ENCODE results near the gene TRIM68. TPM values are rescaled to one million over a fixed set of nuclear protein-coding genes. Genes with fewer than 3 reads are reported as not detected.

The TRIM68 gene
- total RNA-seq, 2 experiments from 2014 or later, result 17.7 to 21.4 TPM

DNA sequence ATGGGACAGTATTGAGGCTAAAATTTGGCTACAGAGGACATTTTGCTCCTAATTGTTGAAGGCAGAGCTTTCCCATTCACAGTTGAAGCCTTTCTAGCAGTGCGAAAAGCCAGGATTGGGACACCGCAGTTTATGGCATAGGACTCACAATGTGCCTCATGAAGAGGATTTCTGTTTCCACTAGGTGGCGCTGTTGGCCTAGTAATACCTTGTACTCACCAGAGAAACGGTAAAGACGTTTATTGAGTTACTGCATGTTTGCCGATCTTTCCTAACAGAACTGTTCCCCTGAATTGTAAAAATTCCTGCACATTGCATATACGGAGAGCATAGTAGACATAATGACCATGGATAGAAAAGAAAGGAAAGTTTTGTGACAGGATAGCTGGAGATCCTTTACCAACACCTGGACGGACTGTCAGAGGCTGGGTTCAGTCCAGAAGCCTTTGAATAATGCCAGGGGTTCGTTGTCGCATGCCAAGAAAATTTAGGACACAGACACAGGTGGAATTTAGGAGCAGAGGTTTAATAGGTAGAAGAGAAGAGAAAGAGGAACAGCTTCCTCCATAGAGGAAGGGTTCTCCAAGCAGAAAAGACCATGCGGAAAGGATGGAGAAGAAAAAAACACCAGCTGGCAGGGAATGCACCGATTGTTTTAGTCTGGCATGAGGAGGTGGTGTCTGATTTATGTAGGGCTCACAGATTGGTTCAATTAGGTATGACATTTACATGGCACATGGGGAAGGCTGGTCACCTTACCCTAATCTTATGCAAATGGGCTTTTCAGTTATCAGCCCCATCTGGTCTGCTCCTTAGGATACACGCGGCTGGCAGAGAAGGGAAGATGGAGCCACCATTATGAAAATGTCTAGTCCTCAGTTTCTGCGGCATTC lies 18.4 kb upstream of the TRIM68 start:
- no peak for DNase-seq
- Mint-ChIP-seq H3K9me3 (peaks cover 4% of the 10 kb centered on the region), H3K36me3 (peaks cover 2% of the 10 kb centered on the region), H3K4me3 (no peak overlapping the region), H3K27ac (no peak overlapping the region), H3K27me3 (peaks cover 34% of the 10 kb centered on the region), H3K4me1 (no peaks in the 10 kb centered on the region)
- POLR2A ChIA-PET, result no interaction called here
- ATAC-seq (ENCODE audit: low read depth), result peak; percentile 61

DNA sequence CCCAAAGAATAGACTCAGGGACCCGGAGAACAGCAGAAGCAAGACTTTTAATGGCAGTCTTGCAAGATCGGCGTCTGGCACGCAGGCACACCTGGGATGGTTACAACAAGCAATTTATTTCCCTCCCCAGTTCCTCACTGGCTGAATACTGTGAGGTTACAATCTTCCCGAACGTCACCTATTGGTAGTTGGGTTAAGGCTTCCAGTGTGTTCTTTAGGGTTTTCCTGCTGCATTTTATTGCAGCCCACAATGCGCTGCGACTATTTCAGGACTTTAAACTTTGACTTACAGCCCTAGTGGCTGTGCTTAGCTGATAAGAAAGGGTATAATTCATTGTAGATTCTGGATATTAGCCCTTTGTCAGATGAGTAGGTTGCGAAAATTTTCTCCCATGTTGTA lies 11.5 kb upstream of the TRIM68 start:
- Mint-ChIP-seq H3K36me3 (no peaks in the 10 kb centered on the region), H3K27me3 (peaks cover 7% of the 10 kb centered on the region), H3K9me3 (peaks cover 1% of the 10 kb centered on the region), H3K4me1 (no peaks in the 10 kb centered on the region), H3K4me3 (no peak overlapping the region), H3K27ac (no peak overlapping the region)
- ATAC-seq (ENCODE audit: low read depth) (no peak), DNase-seq (no peak)
- POLR2A ChIA-PET, result no interaction called here

DNA sequence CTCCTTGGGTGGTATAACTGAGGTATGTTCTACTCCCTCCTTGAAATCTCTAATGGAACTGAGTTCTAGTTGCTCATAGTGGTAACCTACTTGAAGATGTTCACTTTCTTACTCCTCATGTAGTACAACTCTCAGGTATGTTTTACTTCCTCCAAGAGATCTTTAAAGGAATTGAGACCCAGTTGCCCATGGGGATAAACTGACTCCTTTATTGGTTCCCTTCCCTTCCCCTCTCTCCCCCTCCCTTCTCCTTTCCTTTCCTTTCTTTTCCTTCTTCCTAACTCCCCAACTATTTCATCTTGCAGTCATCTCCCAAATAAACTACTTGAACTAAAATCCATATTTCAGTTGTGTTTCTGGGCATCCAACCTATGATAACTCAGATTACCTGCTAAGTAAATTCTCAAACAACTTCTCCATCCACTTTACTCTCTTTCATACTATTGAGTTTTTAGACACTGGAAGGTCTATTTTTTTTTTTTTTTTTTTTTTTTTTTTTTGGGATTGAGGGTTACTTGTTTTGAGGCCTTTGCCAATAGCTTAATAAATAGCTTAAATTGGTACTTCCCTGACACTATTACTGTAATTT lies 7.9 kb upstream of the TRIM68 start:
- no peak overlapping the region for H3K4me3 Mint-ChIP-seq
- H3K27ac Mint-ChIP-seq, result no peak overlapping the region
- H3K4me1 Mint-ChIP-seq, result no peaks in the 10 kb centered on the region
- H3K9me3 Mint-ChIP-seq, result peaks cover 1% of the 10 kb centered on the region
- H3K36me3 Mint-ChIP-seq, result no peaks in the 10 kb centered on the region
- peaks cover 8% of the 10 kb centered on the region for H3K27me3 Mint-ChIP-seq
- no peak for ATAC-seq (ENCODE audit: low read depth)
- no peak for DNase-seq
- POLR2A ChIA-PET, result no interaction called here

DNA sequence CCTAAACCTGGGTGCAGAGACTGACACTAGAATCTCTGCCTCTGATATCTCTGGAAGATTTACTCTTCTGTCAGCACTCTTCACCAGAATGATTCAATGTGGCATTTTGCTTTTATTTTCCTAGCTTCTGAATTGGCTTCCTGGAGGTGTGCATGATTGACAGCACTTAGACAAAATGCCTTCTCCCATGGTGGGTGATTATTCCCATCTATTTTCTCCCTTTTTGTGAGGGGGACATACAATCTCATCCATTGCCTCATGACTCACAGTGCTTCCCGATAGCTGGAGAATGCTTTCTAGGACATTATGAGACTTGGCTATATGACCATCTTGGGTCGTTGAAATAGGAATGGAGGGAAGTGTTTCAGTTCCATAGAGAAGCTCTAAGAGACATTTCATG lies 4.0 kb upstream of the TRIM68 start:
- no peaks in the 10 kb centered on the region for H3K36me3 Mint-ChIP-seq
- DNase-seq (no peak), ATAC-seq (ENCODE audit: low read depth) (no peak)
- POLR2A ChIA-PET, result no interaction called here
- peaks cover 1% of the 10 kb centered on the region for H3K9me3 Mint-ChIP-seq
- H3K4me3 Mint-ChIP-seq, result no peak overlapping the region
- peaks cover 24% of the 10 kb centered on the region for H3K4me1 Mint-ChIP-seq
- peaks cover 5% of the 10 kb centered on the region for H3K27me3 Mint-ChIP-seq
- no peak overlapping the region for H3K27ac Mint-ChIP-seq

DNA sequence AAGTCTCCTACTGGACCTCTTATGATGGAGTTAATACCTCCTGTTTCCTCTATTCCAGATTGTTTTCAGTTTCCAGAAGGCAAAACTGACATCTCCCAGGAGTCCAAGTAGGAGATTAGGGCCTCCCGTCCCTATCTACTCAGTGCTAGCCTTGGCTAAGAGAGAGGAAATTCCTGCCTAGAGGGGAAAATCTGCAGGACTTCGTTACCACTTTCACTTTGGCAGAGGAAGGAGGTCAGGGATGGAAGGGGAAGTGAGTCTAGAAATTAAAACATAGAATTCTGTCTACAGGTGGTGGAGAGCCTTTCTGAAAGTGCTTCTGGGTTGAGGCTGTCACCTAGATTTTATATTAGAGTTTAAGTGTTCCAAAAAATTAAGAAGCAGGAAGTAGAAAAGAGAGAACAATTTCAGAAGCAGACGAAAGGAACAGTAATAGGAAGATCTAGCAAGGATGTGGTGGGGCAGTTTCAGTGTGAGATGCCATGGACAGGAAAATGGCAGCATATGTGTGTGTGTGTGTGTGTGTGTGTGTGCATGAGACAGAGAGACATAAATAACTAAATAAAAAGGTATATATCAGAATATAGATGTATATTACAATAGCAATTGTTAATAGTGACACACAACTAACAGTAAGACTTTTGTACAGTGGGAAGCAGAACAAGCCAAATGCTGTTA lies 2.4 kb upstream of the TRIM68 start:
- no peaks in the 10 kb centered on the region for H3K9me3 Mint-ChIP-seq
- DNase-seq, result no peak
- H3K4me1 Mint-ChIP-seq, result peaks cover 29% of the 10 kb centered on the region
- H3K36me3 Mint-ChIP-seq, result no peaks in the 10 kb centered on the region
- peak overlapping the region; percentile 76 for H3K27ac Mint-ChIP-seq
- H3K27me3 Mint-ChIP-seq, result peaks cover 4% of the 10 kb centered on the region
- ATAC-seq (ENCODE audit: low read depth), result no peak
- POLR2A ChIA-PET, result no interaction called here
- peak overlapping the region; percentile 75 for H3K4me3 Mint-ChIP-seq

DNA sequence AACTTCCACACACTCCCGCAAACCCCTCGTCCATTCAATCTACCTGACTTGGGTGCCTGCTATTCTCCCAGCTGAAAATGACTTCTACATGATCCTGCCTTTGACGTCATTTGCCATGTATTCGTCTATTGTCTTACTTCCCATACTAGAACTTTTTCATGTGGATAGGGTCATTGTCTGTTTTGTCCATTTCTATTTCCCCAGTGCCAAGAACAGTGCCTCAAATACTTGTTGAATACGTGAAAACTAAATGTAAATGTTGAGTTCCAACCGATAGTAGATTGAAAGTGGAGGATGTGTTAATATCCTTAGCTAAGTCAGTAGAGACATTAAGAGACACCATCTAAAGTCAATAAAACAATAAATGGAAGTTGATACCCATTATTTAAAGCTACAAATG lies 935 bp downstream of the TRIM68 start:
- Mint-ChIP-seq H3K27me3 (no peaks in the 10 kb centered on the region), H3K36me3 (peaks cover 9% of the 10 kb centered on the region), H3K27ac (peak overlapping the region; percentile 91), H3K4me1 (peaks cover 29% of the 10 kb centered on the region), H3K4me3 (peak overlapping the region; percentile 92), H3K9me3 (no peaks in the 10 kb centered on the region)
- no peak for ATAC-seq (ENCODE audit: low read depth)
- POLR2A ChIA-PET, result no interaction called here
- DNase-seq, result no peak

DNA sequence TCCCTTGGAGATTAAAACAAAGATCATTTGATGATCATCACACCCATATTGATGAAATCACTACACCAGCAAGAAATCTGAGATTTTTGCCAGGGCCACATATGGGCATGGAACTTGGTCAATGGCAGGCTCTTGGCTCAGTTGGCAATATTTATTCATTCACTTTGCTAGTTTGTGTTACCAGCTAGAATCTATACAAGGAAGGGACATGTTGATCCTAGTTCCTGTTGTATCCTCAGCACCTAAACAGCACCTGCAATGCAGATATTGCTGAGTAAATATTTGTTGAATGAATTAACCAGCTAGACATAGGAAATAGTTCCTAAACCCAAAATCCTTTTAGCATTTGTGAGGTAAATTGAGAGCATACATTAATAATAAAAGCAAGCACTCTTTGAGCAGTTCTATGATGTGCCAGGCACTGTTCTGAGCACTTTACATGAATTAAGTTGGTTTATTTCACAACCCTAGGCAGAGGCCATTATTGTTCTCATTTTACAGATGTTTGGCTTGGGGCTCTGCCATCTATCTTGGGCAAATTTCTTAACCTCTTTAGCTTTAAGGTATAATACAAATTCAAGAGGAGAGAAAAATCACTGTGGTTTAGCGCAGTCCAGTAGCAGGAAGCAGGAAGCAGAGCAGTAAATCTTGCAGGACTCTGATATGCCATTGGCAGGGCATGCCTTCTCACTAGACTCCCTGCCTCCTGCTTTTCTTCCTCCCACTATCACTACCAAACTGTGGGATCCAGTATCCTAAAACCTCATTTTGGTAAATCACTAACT lies 1.6 kb downstream of the TRIM68 start:
- POLR2A ChIA-PET, result no interaction called here
- Mint-ChIP-seq H3K4me3 (peak overlapping the region; percentile 92), H3K36me3 (peaks cover 12% of the 10 kb centered on the region), H3K4me1 (peaks cover 29% of the 10 kb centered on the region), H3K27ac (peak overlapping the region; percentile 91), H3K9me3 (no peaks in the 10 kb centered on the region), H3K27me3 (no peaks in the 10 kb centered on the region)
- ATAC-seq (ENCODE audit: low read depth), result no peak
- DNase-seq, result no peak

DNA sequence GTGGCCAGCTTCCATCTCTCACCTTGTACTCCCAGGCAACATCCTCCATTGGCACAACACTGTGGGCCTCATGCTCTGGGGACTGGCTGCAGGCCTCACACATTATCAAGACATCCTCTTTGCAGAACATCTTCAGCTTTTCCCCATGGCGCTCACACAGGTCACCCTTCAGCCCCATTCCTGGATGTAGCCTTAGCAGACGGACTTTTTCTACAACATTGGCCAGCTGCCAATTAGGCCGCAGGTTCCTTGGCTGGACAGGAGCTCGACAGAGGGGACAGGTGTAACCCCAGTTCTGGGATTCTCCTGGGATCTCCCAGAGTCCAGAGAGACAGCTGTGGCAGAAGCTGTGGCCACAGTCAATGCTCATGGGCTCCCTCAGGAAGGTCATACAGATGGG lies 3.0 kb downstream of the TRIM68 start:
- ATAC-seq (ENCODE audit: low read depth) (no peak), DNase-seq (no peak)
- POLR2A ChIA-PET, result no interaction called here
- peaks cover 12% of the 10 kb centered on the region for H3K36me3 Mint-ChIP-seq
- no peak overlapping the region for H3K4me3 Mint-ChIP-seq
- H3K27ac Mint-ChIP-seq, result no peak overlapping the region
- H3K27me3 Mint-ChIP-seq, result no peaks in the 10 kb centered on the region
- H3K4me1 Mint-ChIP-seq, result peaks cover 23% of the 10 kb centered on the region
- no peaks in the 10 kb centered on the region for H3K9me3 Mint-ChIP-seq

DNA sequence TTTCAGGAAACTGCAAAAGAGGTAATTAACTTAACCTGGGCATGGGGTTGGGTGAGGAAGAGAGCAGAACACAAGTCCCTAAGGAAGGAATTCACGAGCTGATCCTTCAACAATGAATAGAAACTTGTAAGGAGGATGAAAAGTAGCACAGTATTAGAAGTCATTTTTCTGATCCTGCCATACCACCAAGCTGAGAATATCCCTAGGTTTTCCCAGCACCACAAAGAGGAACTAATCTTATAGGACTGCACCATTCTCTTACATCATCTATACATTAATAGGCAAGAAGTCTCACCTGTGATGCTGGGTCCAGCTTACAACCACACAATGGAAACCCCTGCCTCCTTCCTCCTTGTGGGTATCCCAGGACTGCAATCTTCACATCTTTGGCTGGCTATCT lies 14.3 kb downstream of the TRIM68 start, which contains the start of gene OR52I1:
Gene OR52I1 (plus strand): TSS at position 301 of the 400 bp plus-strand sequence. CDS start 0 bp downstream, at position 301.
- no peak within 1 kb of the TSS for H3K27ac Mint-ChIP-seq
- peaks cover 8% of the 10 kb centered on the region for H3K36me3 Mint-ChIP-seq
- H3K4me3 Mint-ChIP-seq, result no peak within 1 kb of the TSS
- H3K27me3 Mint-ChIP-seq, result no peaks in the 10 kb centered on the region
- no peak for DNase-seq
- no peaks in the 10 kb centered on the region for H3K9me3 Mint-ChIP-seq
- POLR2A ChIA-PET, result no interaction called here
- no peak for ATAC-seq (ENCODE audit: low read depth)
- H3K4me1 Mint-ChIP-seq, result no peaks in the 10 kb centered on the region

DNA sequence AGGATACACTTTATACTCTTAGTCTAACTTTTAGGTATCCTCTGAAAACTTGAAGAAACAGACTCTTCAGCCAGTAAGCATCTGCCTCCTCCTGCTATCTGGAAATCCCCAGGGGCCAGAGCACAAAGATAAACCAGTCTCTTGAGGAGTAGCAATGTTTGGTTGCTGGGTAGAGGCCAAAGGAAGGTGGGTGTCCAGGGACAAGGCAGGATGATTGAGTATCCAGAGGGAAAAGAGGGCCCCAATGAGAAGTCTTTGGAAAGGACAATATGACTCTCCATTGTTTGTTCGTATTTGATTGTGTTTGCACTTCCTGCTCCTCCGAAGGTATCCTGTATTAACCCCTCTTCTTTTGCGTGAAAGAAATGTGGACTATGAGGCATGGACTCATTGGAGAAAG lies 19.0 kb downstream of the TRIM68 start:
- POLR2A ChIA-PET, result no interaction called here
- ATAC-seq (ENCODE audit: low read depth), result no peak
- no peaks in the 10 kb centered on the region for H3K36me3 Mint-ChIP-seq
- no peak overlapping the region for H3K4me3 Mint-ChIP-seq
- no peaks in the 10 kb centered on the region for H3K4me1 Mint-ChIP-seq
- H3K27ac Mint-ChIP-seq, result no peak overlapping the region
- H3K9me3 Mint-ChIP-seq, result no peaks in the 10 kb centered on the region
- DNase-seq, result no peak
- H3K27me3 Mint-ChIP-seq, result peaks cover 8% of the 10 kb centered on the region

DNA sequence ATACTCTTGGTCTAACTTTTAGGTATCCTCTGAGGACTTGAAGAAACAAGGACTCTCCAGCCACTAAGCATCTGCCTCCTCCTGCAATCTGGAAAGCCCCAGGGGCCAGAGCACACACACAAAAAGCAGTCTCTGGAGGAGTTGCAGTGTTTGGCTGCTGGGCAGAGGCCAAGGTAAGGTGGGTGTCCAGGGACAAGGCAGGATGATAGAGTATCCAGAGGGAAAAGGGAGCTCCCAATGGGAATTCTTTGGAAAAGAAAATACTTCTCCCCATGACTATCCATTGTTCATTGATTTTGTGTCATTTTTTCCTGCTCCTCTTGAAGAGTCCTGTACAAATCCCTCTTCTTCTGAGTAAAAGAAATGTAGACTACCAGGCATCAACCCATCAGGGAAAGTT lies 26.6 kb downstream of the TRIM68 start, which contains the start of gene OR52I2:
Gene OR52I2 (plus strand): TSS at position 301 of the 400 bp plus-strand sequence.
- Mint-ChIP-seq H3K9me3 (no peaks in the 10 kb centered on the region), H3K36me3 (no peaks in the 10 kb centered on the region), H3K27me3 (peaks cover 32% of the 10 kb centered on the region), H3K27ac (no peak within 1 kb of the TSS), H3K4me1 (no peaks in the 10 kb centered on the region), H3K4me3 (no peak within 1 kb of the TSS)
- DNase-seq (no peak), ATAC-seq (ENCODE audit: low read depth) (no peak)
- POLR2A ChIA-PET, result no interaction called here

DNA sequence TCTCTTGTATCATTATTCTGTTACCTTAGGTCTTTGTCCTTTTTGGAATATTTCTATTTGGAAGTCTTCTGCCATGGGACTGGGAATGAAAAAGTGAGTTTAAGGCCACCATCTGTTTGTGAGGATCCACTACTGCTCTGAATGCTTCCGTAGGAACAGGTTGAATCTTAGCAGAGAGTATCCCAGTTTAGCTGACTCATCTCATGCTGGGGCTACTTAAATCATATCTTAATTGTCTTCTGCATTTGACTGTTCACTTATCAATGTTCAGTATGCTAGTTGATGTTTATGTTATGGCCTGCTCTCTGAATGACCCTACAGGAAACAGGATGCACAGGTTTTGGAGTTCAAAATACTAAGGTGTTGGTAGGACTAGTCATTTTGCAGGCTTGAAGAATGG lies 27.9 kb downstream of the TRIM68 start:
- DNase-seq, result no peak
- POLR2A ChIA-PET, result no interaction called here
- Mint-ChIP-seq H3K4me3 (no peak overlapping the region), H3K36me3 (no peaks in the 10 kb centered on the region), H3K4me1 (peaks cover 6% of the 10 kb centered on the region), H3K27ac (no peak overlapping the region), H3K27me3 (peaks cover 34% of the 10 kb centered on the region), H3K9me3 (no peaks in the 10 kb centered on the region)
- ATAC-seq (ENCODE audit: low read depth), result no peak

DNA sequence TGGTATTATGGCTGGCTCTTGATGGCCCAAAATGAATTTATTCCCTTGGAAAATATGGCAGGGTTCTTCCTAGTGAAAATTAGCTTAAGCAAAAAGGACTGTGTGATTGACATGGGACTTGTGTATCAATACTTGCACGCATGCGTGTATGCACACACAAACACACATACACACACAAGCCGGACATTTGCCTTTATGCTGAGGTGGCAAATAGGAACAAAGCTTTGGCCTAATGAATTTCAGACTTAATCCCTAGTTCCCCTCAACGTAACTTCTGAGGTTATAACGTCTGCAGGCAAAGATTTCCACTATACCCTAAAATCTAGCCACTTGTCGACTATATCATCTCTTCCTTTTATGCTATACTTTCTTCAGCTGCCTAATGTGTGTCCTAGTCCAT lies 29.4 kb downstream of the TRIM68 start:
- Mint-ChIP-seq H3K4me1 (peaks cover 6% of the 10 kb centered on the region), H3K36me3 (no peaks in the 10 kb centered on the region), H3K27me3 (peaks cover 31% of the 10 kb centered on the region), H3K9me3 (no peaks in the 10 kb centered on the region), H3K27ac (no peak overlapping the region), H3K4me3 (no peak overlapping the region)
- DNase-seq (no peak), ATAC-seq (ENCODE audit: low read depth) (no peak)
- POLR2A ChIA-PET, result no interaction called here

All from activated naive CD8-positive, alpha-beta T cell treated with anti-CD3 and anti-CD28 coated beads, Interleukin-2, amount 10 ng/mL, durations not matched to agents 7 days and 5 days (primary cell).